PFSK-1 (cell line): Measurements from ENCODE around the gene ZIK1. TPM values are rescaled to one million over a fixed set of nuclear protein-coding genes. Genes with fewer than 3 reads are reported as not detected.
A peak's percentile ranks its signal among the peaks of the same experiment; 100 is the strongest.

Experiments
- FOXP2 ChIP-seq: optimal IDR thresholded peaks from 2 replicates; pipeline ENCODE3; 2011; ENCODE audit warnings: borderline replicate concordance, control low read depth, inconsistent platforms; ENCODE audit not compliant: insufficient read depth; ENCODE audit errors: extremely low read length, extremely low read depth
- POLR2AphosphoS5 ChIP-seq: IDR thresholded peaks from 2 replicates; pipeline ENCODE4 v1.6.1; 2012; ENCODE audit warnings: low read depth, mild to moderate bottlenecking, control low read depth, low read length, moderate library complexity
- REST ChIP-seq, 2 experiments: IDR thresholded peaks; 2 replicates each; pipeline versions ENCODE4 v1.6.1 to v1.8.0; 2011 to 2012; ENCODE audit warnings: low read depth in 2 of 2, low read length in 2 of 2, control low read depth in 1 of 2, inconsistent platforms in 1 of 2, mild to moderate bottlenecking in 1 of 2, moderate library complexity in 1 of 2; ENCODE audit not compliant: insufficient read depth in 1 of 2
- SIN3A ChIP-seq: IDR thresholded peaks from 2 replicates; pipeline ENCODE4 v1.6.1; 2012; ENCODE audit warnings: mild to moderate bottlenecking, low read length, moderate library complexity, borderline replicate concordance; ENCODE audit not compliant: insufficient read depth
- TAF1 ChIP-seq: IDR thresholded peaks from 2 replicates; pipeline ENCODE4 v1.6.1; 2012; ENCODE audit warnings: low read length, control low read depth, borderline replicate concordance; ENCODE audit not compliant: insufficient read depth
- polyA plus RNA-seq: library from polyadenylated mRNA; unstranded; fragments of >200 nt; gene quantifications from one replicate; pipeline ENCODE4 v1.2.1, GENCODE V29; 2012; ENCODE audit warnings: low read depth, missing spikeins; ENCODE audit not compliant: insufficient read length

ZIK1 gene
- 1.3 TPM for polyA plus RNA-seq

- no peak for TF ChIP-seq REST (IDR thresholded peaks at IDR 0.05; ENCODE audit: insufficient read depth in 1 of 2, low read depth in 2 of 2, low read length in 2 of 2)
- TF ChIP-seq SIN3A: no peak
- TF ChIP-seq TAF1: peak; percentile 68; the same call in 1 of the 2 replicates
These were observed at the start of gene ZIK1 for GRCh38 chr19:57583521-57584416. Gene ZIK1, plus strand, starts transcription at chr19:57584145. Its CDS starts 212 bp downstream, at chr19:57584357.

GRCh38 chr19:57537953-57538547, 45.9 kb upstream of the ZIK1 start:
- TF ChIP-seq REST (IDR thresholded peaks at IDR 0.05; ENCODE audit: insufficient read depth in 1 of 2, low read depth in 2 of 2, low read length in 2 of 2): no peak
- TF ChIP-seq POLR2AphosphoS5: no peak
- TF ChIP-seq FOXP2: no peak
- TF ChIP-seq TAF1: no peak
- no peak for TF ChIP-seq SIN3A

GRCh38 chr19:57546513-57546912, 37.4 kb upstream of the ZIK1 start:
- TF ChIP-seq TAF1 (no peak), SIN3A (no peak), POLR2AphosphoS5 (no peak), REST (IDR thresholded peaks at IDR 0.05; ENCODE audit: insufficient read depth in 1 of 2, low read depth in 2 of 2, low read length in 2 of 2) (no peak), FOXP2 (no peak)

GRCh38 chr19:57552432-57552831, 31.5 kb upstream of the ZIK1 start:
- no peak for TF ChIP-seq FOXP2
- TF ChIP-seq POLR2AphosphoS5: no peak
- TF ChIP-seq TAF1: no peak
- TF ChIP-seq SIN3A: no peak
- TF ChIP-seq REST (IDR thresholded peaks at IDR 0.05; ENCODE audit: insufficient read depth in 1 of 2, low read depth in 2 of 2, low read length in 2 of 2): no peak

GRCh38 chr19:57557659-57558058, 26.3 kb upstream of the ZIK1 start:
- TF ChIP-seq POLR2AphosphoS5: no peak
- TF ChIP-seq TAF1: no peak
- TF ChIP-seq REST (IDR thresholded peaks at IDR 0.05; ENCODE audit: insufficient read depth in 1 of 2, low read depth in 2 of 2, low read length in 2 of 2): no peak
- TF ChIP-seq SIN3A: no peak
- no peak for TF ChIP-seq FOXP2
